SU-DHL-6 (cell line): Measurements from ENCODE around the gene NBDY.

Experiments used
- CTCF ChIP-seq: fragments of 200-600 bp; sonication (generic); IDR thresholded peaks from one replicate; pipeline ENCODE4 v1.5.1; 2017; ENCODE audit warnings: antibody characterized with exemption, mild to moderate bottlenecking, low read length, moderate library complexity; ENCODE audit not compliant: insufficient read depth, poor library complexity, severe bottlenecking
- EZH2phosphoT487 ChIP-seq: fragments of 200-600 bp; sonication (generic), shearing (Covaris generic); conservative IDR thresholded peaks from 2 replicates; pipeline ENCODE4 v1.6.1; 2018; ENCODE audit warnings: mild to moderate bottlenecking, antibody characterized with exemption, low read length, moderate library complexity, mixed read lengths

- TF ChIP-seq CTCF, result no peak
- TF ChIP-seq EZH2phosphoT487, result no peak
Measured at GRCh38 chrX:56788717-56789122, 59.7 kb downstream of the NBDY start.
